Upper lobe of left lung (tissue), 6 donors: ENCODE measurements around the gene ALDH7A1. TPM values are rescaled to one million over a fixed set of nuclear protein-coding genes. Genes with fewer than 3 reads are reported as not detected.

Experiments
- ATAC-seq, 2 donors: fragments of 200-7000 bp; cut with Tn5 transposase; one replicate each; pipeline ENCODE4 v1.9.1; 2022; ENCODE audit warnings: mild to moderate bottlenecking in 2 of 2, moderate library complexity in 2 of 2; ENCODE audit not compliant: low FRiP score in 2 of 2
- DNase-seq, 2 donors: peaks; one replicate each; pipeline ENCODE4 v3.0.0-alpha.2; 2019 to 2020
- H3K27ac ChIP-seq, 4 donors: fragments of 200-600 bp; sonication (generic); one replicate each; pipeline ENCODE4 v1.5.1; 2016 to 2019
- H3K27me3 ChIP-seq, 4 donors: fragments of 200-600 bp; sonication (generic); one replicate each; pipeline ENCODE4 v1.5.1; 2017 to 2019
- H3K36me3 ChIP-seq, 4 donors: fragments of 200-600 bp; sonication (generic); one replicate each; pipeline ENCODE4 v1.5.1; 2016 to 2019
- H3K4me1 ChIP-seq, 4 donors: fragments of 200-600 bp; sonication (generic); one replicate each; pipeline ENCODE4 v1.5.1; 2018 to 2019
- H3K4me3 ChIP-seq, 4 donors: fragments of 200-600 bp; sonication (generic); one replicate each; pipeline ENCODE4 v1.5.1; 2017 to 2019; ENCODE audit warnings: mild to moderate bottlenecking in 2 of 4, moderate library complexity in 1 of 4
- H3K9me3 ChIP-seq, 4 donors: fragments of 200-600 bp; sonication (generic); one replicate each; pipeline ENCODE4 v1.5.1; 2018 to 2019
- EP300 ChIP-seq, 4 donors: sonication (generic); formaldehyde crosslinking; IDR thresholded peaks; one replicate each; pipeline ENCODE4 v1.5.1; 2017; ENCODE audit warnings: antibody characterized with exemption in 4 of 4, control low read depth in 2 of 4
- POLR2A ChIP-seq, 4 donors: fragments of 450-650 bp; IDR thresholded peaks; one replicate each; pipeline ENCODE4 v1.5.1; 2016 to 2017; ENCODE audit warnings: antibody characterized with exemption in 4 of 4, mild to moderate bottlenecking in 2 of 4
- POLR2AphosphoS5 ChIP-seq, 2 donors: sonication (generic); formaldehyde crosslinking; IDR thresholded peaks; one replicate each; pipeline ENCODE4 v1.5.1; 2017; ENCODE audit warnings: antibody characterized with exemption in 2 of 2
- WGBS, 2 donors: methylation state at CpG; one replicate each; pipeline ENCODE4 v1.1.5; 2017 to 2018; 5-methylcytosine and 5-hydroxymethylcytosine counted together
- total RNA-seq, 6 donors: library from RNA; depleted of rRNA in 4 of 6; stranded (reverse); fragments of >200 nt in 4 of 6; gene quantifications; one replicate each; pipeline versions ENCODE4 v1.1.0 to v1.2.1, GENCODE V29; 2016 to 2021
- TF ChIP-seq, protein P1 (sequence below), 6 experiments: fragments of 450-650 bp in 4 of 6; fragments of 200-600 bp in 2 of 6; sonication (generic) in 2 of 6; IDR thresholded peaks; one replicate each; pipeline ENCODE4 v1.5.1; 2016 to 2019; ENCODE audit warnings: antibody characterized with exemption in 6 of 6
- donor health status: DM: no; HTN: no; CAD: no; lungs with moderate emphysema.
- donor health status: DM: no; HTN: yes; CAD: no; lungs with severe emphysema.

Gene ALDH7A1
- total RNA-seq, 6 donors from 2014 or later = 19.3 to 41.4 (median 30.0) TPM

DNA sequence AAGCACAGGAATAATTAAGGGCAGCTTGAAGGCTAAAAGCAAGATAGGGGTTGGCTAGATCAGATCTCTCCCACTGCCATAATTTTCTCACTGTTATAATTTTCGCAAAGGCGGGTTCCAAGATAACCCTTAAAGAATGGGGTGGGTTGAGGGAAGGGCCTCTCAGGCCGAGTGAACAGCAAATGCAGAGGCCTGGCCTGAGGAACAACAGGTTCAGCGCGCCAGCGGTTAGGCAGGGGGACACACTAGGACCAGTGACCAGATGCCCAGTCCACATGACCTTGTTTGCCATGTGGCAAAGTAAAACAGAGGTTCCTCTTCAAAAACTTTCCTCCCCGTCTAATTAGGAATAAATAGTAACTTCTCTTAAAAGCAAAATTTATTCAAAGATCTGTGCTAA, 4.5 kb upstream of the ALDH7A1 start:
- ATAC-seq = no peak
- H3K27ac ChIP-seq = peak overlapping the region in 1 of 4 donors; percentile 33
- WGBS, 2 donors = 94 to 96% methylated on average over 7 of the region's 7 CpGs

DNA sequence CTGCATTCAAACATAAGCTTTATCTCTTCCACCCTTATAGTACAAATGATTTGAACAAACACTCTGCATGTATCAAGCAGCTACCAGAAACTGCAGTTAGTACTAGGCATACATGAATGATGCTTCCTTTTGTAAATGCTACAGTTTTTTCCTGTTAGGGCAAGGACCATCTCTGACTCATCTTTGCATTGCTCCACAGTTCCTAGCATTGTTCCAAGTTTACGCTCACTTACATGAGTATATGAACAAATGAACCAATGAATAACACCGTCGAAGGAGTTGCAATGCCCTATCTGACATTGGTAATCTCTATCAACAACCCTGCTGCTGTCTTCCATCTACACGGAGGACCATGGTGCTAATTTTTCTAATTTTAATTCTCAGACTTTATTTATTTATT, 2.1 kb upstream of the ALDH7A1 start:
- DNase-seq = no peak
- H3K4me3 ChIP-seq = no peak overlapping the region
- no peak for ATAC-seq
- no peaks in the 10 kb centered on the region for H3K27me3 ChIP-seq
- TF ChIP-seq POLR2A (IDR thresholded peaks at IDR 0.05) (no peak), POLR2AphosphoS5 (IDR thresholded peaks at IDR 0.05) (no peak), EP300 (IDR thresholded peaks at IDR 0.05) (no peak)
- TF ChIP-seq, protein P1, sequence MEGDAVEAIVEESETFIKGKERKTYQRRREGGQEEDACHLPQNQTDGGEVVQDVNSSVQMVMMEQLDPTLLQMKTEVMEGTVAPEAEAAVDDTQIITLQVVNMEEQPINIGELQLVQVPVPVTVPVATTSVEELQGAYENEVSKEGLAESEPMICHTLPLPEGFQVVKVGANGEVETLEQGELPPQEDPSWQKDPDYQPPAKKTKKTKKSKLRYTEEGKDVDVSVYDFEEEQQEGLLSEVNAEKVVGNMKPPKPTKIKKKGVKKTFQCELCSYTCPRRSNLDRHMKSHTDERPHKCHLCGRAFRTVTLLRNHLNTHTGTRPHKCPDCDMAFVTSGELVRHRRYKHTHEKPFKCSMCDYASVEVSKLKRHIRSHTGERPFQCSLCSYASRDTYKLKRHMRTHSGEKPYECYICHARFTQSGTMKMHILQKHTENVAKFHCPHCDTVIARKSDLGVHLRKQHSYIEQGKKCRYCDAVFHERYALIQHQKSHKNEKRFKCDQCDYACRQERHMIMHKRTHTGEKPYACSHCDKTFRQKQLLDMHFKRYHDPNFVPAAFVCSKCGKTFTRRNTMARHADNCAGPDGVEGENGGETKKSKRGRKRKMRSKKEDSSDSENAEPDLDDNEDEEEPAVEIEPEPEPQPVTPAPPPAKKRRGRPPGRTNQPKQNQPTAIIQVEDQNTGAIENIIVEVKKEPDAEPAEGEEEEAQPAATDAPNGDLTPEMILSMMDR (IDR thresholded peaks at IDR 0.05) = no peak
- H3K4me1 ChIP-seq = peaks cover 12 to 42% (median 22%) of the 10 kb centered on the region in 4 donors
- no peaks in the 10 kb centered on the region for H3K9me3 ChIP-seq
- H3K27ac ChIP-seq = peak overlapping the region in 2 of 4 donors; percentile 13 to 20
- no peaks in the 10 kb centered on the region for H3K36me3 ChIP-seq
- whole genome bisulfite sequencing, 2 donors = 62 to 69% methylated on average over 4 of the region's 4 CpGs

More for the DNA sequence above, 4.5 kb upstream of the ALDH7A1 start:
- TF ChIP-seq, protein P1 (IDR thresholded peaks at IDR 0.05) = no peak
- no peak for TF ChIP-seq POLR2A (IDR thresholded peaks at IDR 0.05)
- no peak for TF ChIP-seq EP300 (IDR thresholded peaks at IDR 0.05)
- TF ChIP-seq POLR2AphosphoS5 (IDR thresholded peaks at IDR 0.05) = no peak
- Histone ChIP-seq H3K36me3 (peaks cover 6 to 13% (median 8%) of the 10 kb centered on the region in 4 donors), H3K27me3 (no peaks in the 10 kb centered on the region), H3K9me3 (no peaks in the 10 kb centered on the region), H3K4me3 (no peak overlapping the region), H3K4me1 (peaks cover 14 to 35% (median 15%) of the 10 kb centered on the region in 4 donors)
- no peak for DNase-seq

DNA sequence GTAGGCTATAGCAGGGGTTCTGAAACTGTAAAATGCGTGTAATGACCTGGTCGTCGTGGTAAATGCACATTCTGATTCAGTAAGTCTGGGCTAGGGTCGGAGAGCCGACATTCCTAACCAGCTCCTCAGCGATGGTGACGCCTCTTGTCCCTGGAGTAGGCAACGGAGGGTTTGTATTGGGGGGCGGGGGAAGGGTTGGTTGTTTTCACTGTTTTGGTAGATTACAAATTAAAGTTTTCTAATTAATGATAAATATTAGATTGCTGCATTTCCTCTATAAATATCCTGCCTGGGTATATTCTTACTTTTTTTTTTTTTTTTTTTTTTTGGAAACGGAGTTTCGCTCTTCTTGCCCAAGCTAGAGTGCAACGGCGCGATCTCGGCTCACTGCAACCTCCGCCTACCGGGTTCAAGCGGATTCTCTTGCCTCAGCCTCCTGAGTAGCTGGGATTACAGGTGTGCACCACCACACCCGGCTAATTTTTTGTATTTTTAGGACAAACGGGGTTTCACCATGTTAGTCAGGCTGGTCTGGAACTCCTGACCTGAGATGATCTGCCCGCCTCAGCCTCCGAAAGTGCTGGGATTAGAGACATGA, 566 bp upstream of the ALDH7A1 start:
- ATAC-seq (no peak), DNase-seq (no peak)
- Histone ChIP-seq H3K27me3 (no peaks in the 10 kb centered on the region), H3K4me1 (peaks cover 3 to 32% (median 14%) of the 10 kb centered on the region in 4 donors), H3K9me3 (no peaks in the 10 kb centered on the region), H3K4me3 (peak overlapping the region; percentile 56 to 77 (median 70)), H3K36me3 (peaks cover 0 to 5% (median 0%) of the 10 kb centered on the region in 4 donors), H3K27ac (peak overlapping the region; percentile 71 to 84 (median 76))
- WGBS, 2 donors = 63 to 65% methylated on average over 22 of the region's 22 CpGs
- no peak for TF ChIP-seq POLR2AphosphoS5 (IDR thresholded peaks at IDR 0.05)
- no peak for TF ChIP-seq EP300 (IDR thresholded peaks at IDR 0.05)
- TF ChIP-seq, protein P1 (IDR thresholded peaks at IDR 0.05) = no peak
- no peak for TF ChIP-seq POLR2A (IDR thresholded peaks at IDR 0.05)

DNA sequence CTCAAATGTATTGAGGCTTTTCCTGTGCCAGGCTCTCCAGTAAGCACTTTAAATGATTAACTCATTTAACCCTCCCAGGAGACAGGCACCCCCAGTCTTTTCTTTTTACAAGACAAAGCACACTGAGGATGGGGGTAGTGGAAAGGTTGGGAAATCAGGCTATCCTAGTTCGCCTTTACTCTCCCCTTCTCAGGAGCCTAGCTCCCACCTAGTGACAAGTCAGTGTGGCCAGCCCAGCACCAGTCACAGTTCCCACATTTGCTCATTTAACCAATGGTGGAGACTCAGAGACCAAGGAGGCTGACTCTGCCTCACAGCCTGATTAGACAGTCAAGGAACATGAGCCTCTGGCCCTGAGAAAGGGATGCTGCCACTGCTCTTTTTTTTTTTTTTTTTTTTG, 3.5 kb downstream of the ALDH7A1 start:
- Histone ChIP-seq H3K27me3 (no peaks in the 10 kb centered on the region), H3K36me3 (peaks cover 0 to 18% (median 6%) of the 10 kb centered on the region in 4 donors), H3K4me3 (no peak overlapping the region), H3K4me1 (peaks cover 3 to 24% (median 12%) of the 10 kb centered on the region in 4 donors), H3K9me3 (no peaks in the 10 kb centered on the region), H3K27ac (no peak overlapping the region)
- WGBS, 2 donors = 83 to 100% methylated on average over 1 of the region's 1 CpG
- TF ChIP-seq, protein P1 (IDR thresholded peaks at IDR 0.05) = no peak
- TF ChIP-seq POLR2A (IDR thresholded peaks at IDR 0.05) (no peak), EP300 (IDR thresholded peaks at IDR 0.05) (no peak), POLR2AphosphoS5 (IDR thresholded peaks at IDR 0.05) (no peak)
- ATAC-seq = no peak
- no peak for DNase-seq
